GM20000 (cell line): ENCODE data around the gene SPNS2.

Experiments
- DNase-seq: peaks from one replicate; pipeline ENCODE4 v3.0.0; 2012; ENCODE audit warnings: low spot score
- TF ChIP-seq, protein P1 (sequence below): IDR thresholded peaks from 2 replicates; pipeline ENCODE4 v1.5.1; 2012; ENCODE audit warnings: mild to moderate bottlenecking, control low read depth; ENCODE audit errors: extremely low read depth, missing control alignments

Gene SPNS2

DNA sequence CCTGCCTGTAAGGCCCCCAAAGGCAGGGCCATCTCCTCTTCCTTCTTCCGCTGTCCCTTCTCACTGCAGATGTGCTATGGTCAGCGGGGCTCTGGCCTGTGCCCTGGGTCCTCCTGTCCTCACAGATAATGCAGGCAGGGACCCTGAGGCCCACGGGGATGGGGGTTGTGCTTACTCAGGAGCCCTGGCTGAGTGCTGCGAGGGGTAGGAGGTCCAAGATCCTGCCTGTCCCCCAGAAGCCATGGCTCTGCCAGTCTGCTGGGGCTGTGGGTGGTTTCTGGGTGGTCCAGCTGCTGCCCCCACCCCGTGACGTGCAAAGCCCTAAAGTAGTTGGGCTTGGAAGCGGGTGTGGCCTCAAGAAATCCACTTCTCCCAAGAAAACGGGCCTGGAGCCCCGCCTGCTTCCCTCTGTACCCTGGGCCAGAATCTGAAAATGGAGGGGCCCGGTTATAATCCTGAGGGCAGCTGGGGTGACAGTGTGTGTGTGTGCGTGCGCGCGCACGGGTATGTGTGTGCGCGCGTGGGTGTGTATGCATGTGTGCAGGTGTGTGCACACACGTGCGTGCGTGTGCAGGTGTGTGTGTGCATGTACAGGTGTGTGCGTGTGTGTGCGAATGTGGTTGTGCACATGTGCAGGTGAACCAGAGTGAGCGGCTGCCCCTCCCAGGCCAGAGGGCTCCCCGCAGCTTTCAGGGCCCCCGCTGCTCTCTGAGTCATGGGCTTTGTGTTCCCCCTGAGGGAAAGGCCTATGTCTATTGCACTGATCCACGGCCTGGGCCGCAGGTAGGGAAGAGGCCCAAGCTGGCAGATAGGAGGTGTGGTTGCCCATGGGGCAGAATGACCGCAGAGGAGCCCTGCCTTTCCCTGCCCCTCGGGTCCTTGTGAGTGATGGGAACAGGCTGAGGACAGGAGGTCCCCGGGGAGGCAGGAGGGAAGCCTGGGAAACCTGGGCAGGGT, 13.8 kb downstream of the SPNS2 start:
- TF ChIP-seq, protein P1, sequence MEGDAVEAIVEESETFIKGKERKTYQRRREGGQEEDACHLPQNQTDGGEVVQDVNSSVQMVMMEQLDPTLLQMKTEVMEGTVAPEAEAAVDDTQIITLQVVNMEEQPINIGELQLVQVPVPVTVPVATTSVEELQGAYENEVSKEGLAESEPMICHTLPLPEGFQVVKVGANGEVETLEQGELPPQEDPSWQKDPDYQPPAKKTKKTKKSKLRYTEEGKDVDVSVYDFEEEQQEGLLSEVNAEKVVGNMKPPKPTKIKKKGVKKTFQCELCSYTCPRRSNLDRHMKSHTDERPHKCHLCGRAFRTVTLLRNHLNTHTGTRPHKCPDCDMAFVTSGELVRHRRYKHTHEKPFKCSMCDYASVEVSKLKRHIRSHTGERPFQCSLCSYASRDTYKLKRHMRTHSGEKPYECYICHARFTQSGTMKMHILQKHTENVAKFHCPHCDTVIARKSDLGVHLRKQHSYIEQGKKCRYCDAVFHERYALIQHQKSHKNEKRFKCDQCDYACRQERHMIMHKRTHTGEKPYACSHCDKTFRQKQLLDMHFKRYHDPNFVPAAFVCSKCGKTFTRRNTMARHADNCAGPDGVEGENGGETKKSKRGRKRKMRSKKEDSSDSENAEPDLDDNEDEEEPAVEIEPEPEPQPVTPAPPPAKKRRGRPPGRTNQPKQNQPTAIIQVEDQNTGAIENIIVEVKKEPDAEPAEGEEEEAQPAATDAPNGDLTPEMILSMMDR: no peak
- DNase-seq: no peak

DNA sequence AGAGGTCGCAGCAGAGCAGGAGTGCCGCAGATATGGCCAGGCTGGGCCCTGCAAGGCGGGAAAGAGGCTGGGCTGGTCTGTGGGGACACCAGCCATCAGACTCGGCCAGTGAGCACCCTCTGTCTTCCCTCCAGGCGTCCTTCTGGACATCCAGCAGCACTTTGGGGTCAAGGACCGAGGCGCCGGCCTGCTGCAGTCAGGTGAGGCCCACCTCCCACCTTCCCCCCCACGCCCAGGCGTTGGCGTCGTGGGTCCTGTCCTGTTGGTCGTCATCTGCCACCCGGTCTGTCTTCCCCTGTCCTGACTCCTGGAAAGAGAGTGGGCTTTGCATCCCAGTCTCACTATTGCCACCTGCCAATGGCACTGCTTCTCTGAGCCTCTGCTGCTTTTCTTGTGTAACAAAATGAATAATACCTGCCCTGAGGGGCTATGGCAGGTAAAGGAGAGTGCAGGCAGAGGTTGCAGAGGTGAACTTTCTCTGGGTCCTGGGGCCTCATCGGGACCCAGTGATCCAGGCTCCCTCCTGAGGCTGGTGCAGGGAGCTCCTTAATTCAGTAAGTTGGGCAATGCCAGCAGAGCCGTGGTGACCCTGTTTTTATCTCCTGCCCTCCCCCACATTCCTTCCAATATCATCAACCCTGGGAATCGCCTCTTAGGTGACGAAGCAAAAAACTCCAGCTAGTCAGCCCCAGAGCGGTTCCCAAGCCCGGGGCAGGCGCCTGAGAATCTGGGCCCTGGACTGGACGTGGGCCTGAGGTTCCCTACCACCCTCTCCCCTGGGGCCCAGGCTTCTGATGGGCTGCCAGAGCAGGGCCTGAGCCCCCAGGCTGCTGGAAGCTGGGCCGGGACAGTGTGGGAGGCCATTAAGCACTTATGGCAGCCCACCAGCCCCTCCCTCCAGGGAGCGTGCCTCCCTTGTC, 14.7 kb downstream of the SPNS2 start:
- TF ChIP-seq, protein P1: no peak
- DNase-seq: no peak

DNA sequence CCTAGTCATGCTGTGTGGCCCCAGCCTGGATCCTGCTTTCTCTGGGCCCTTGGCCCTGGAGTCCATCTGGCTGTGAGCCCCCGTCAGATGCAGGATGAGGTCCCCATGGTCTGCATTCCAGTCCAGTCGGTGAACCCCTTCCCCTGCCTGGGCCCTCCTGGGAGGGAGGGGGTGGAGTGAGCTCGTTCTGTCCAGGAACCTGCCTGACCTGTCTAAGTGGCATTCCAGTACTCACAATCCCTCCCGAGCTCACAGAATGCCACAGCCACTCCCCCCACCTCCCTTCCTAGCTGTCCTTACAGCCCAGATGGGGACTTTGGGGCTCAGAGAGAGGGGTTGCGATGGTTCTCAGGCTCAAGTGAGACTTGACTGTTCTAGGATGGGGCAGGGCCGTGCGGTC, 15.5 kb downstream of the SPNS2 start:
- DNase-seq: no peak
- TF ChIP-seq, protein P1: no peak

DNA sequence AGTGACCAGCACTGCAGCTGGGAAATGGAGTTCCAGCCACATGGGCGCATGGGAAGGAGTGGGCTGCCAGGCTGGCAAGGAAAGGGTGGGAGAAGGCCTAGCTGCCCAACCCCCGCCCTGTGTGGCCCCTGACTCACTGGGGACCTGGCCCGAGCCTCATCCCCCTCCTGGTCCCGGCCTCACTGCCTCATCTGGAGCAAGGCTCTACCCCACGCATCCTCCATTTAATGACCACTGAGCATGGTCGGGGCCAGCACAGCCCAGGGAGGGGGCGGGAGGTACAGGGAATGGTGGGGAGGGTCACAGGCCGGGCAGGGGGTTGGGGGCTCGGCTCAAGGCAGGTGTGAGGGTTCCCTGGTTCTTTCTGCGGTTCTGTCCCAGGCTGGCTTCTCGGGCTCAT, 16.1 kb downstream of the SPNS2 start:
- TF ChIP-seq, protein P1: no peak

DNA sequence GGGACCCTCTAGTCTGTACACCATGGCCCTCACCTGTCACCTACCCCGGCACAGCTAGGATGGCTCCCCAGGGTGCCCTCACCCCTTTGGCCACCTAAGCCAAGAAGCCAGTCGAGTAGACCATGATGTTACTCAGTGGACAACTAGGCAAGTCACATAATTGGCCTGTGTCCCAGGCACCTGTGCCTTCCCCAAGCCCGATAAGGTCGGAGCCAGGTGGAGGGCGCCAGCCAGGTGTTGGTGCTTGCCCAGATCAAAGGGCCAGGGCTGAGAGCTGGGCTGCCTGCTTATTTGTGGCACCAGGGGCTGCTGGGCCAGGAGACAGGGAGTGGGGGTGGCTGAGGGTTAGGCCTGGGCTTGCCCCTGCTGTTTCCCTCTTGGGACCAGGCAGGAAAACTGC, 16.8 kb downstream of the SPNS2 start:
- TF ChIP-seq, protein P1: no peak
- no peak for DNase-seq

More for the DNA sequence above, 16.1 kb downstream of the SPNS2 start:
- DNase-seq: no peak

DNA sequence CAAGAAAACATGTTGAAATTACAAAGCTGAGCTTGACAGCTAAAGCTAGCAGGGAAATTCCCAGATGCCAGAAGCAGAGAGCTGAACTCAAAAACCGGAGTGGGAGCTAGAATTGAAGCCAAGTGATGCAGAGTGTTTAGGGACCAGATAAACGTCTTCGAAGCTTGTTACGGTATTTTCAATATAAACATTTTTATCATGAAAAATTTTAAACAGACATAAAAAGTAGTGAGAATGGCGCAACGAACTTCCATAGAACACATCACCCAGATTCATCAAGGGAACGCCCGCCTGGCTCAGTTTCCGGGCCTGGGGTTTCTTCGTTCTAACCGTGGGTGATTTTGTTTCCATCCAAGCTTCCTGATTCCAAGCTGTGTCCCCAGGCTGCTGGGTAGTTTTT, 18.1 kb downstream of the SPNS2 start:
- TF ChIP-seq, protein P1: no peak
- DNase-seq: no peak

DNA sequence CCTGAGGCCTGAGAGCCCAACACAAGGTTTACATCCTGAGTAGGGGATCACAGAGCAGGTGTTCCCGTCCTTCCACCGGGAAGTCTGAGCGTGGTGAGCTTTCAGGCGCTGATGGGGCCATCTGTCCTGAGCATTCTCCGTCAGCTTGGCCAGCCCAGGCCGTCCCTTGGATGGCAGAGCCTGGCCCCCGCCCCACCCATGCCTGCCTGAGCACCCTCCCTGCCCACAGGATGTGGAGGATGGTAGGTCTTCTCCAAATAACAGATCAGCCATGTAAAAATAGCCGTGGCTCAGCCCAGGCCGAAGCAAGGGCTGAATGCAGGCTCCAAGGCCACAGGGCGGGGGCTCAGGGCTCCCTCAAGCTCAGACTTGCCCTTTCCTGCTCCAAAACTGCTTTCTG, 20.2 kb downstream of the SPNS2 start:
- no peak for DNase-seq
- TF ChIP-seq, protein P1: no peak
